HG03135 (cell line): Measurements from ENCODE around the gene HUNK.

Source experiments
- ATAC-seq: cut with Tn5 transposase; IDR thresholded peaks from one replicate; pipeline ENCODE4 v1.9.1; 2021; ENCODE audit warnings: mild to moderate bottlenecking, moderate library complexity; ENCODE audit not compliant: unreplicated experiment

The HUNK gene

DNA sequence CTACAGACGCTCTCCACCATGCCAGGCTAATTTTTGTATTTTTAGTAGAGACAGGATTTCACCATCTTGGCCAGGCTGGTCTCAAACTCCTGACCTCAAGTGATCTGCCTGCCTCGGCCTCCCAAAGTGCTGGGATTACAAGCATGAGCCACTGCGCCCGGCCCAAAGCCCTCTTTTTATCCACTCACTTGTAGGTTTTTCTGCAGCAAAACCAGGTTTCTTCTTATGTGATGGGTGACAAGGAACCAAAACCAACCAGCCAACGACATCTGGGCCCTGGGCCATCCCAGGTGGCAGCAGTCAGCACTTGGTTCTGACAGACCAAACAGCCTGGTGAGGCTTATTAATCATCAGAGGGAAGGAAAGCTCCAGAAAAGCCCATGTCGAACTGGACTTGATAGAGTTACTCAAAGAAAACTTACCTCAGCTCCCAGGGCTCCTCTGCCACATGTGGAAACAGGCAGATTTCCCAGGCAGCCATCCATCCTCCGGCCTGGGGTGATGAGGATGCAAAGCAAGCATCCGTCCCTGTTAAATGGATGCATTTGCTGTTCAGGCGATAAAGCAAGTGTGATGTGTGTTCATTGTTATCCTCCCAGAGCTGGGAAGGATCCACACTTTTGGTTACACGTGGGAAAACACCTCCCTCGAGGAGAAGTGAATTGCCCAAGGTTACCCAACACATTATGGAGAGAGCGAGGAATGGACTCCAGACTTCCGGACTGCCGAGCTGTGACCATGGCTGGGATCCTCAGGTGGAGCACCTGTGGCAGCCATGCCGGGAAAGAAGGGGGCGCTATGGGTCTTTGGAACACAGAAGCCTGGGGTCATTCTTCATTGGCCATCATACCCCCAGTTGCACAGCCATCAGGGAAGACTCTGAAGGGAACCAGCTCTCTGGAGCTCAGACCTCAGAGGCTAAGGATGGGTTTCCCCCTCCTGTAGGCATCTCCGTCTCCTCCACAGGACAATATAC lies 118.8 kb downstream of the HUNK start:
- no peak for ATAC-seq

- no peak for ATAC-seq
Measured at GRCh38 chr21:31992391-31992790, 119.6 kb downstream of the HUNK start.

DNA sequence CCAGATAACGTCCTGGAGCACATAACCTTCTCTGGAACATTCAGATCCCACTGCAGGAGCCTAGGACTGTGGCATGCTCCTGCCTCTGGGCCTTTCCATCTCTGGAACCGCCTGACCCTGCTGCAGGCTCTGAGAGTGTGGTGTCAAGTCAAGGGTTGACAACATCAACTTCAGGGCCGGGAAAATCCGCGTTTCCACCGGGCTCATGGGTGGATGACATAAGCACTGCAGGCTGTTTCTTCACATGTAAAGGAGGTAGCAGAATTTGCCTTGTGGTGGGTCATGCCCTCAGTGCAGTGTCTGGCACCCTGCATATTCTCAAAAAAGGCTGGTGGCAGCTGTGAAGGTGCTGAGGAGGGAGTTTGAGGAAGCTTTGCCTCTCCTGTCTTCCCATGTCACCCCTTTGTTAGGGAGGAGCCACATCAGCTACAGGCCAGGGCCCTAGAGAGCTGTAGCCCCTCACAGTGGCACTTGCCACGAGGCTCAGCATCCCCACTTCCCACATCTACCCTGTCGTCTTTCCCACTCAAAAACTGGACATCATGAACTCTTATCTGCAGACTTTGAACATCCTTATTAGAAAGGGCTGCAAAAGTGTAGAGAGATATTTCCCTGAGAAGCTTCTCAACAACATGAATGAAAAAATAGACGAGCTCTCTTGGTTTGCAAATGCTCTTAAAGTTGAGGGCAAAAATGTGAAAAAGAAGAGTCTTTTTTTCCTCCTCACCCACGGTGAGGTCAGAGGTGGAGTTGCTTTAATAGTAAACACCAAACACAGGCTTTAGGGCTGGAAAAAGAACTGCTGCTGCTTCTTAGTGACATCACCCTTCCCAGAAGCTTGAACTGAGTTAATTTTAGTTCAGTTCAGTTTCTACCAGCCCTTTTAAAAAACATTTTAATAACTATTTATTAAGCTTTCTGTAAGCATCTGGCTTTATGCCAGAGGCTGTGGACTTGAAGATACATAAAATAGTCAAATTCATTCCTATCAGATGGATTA lies 121.3 kb downstream of the HUNK start:
- ATAC-seq = no peak

DNA sequence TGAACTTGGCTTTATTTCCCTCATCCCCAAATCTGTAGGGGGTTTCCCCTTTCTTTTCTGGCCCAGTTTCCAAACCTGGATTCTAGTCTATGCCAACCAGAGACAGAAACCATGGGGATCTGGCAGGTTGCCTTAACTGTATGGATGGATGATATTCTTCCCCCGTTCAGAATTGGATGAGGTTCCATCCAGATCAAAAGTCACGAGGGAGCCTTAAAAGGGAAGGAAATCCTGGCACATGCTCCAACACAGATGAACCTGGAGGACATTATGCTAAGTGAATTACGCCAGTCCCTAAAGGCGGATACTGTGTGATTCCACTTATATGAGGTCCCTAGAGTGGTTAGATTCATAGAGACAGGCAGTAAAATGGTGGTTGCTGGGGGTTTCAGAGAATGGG lies 124.4 kb downstream of the HUNK start:
- ATAC-seq = no peak

DNA sequence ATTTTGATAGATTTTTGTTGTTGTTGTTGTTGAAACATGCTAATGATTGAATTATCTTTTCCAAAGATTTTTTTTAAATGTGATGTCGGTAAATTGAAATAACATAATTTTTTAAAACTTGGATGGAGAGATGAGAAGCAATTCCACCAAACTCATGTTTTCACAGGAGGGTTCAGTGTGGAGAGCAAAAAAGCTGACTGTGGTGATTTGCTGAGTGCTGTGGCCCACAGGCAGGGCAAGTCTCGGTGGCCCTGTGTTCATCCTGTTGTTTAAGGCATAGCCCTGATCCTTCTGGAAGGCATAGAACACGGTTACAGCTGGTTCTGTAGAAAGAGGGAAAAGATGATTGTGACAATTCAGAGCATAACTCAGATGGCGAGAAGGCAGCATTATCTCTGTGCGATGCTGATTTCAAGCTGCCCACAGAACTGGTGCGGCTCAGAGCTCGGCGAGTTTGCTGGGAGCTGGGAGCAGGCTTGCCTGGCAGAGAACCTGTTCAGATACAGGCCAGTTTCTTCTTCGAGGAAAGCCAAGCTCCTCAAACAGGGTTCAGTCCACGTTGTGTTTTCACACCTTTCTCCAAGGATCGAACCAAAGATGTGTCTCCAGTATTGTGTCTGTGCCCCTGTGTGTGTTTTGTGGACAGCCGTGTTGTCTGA lies 127.1 kb downstream of the HUNK start:
- no peak for ATAC-seq

DNA sequence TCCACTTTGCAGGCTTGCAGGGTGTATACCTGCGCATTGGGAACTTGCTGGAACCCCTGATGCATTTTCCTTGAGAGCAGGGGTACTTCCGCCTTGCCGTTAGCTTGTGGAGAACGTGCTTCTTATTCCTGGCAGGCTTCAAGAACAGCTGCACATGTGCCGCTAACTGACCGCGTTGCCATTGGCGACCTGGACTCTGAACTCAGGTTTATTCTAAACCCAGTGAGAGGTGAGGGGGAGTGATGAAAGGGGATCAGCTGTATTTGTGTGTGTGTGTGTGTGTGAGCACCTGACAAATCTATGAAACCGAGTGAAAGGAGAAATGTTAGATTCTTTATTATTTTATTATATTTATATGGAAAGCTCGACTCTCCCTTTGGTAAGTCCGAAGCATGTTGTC lies 128.6 kb downstream of the HUNK start:
- no peak for ATAC-seq

DNA sequence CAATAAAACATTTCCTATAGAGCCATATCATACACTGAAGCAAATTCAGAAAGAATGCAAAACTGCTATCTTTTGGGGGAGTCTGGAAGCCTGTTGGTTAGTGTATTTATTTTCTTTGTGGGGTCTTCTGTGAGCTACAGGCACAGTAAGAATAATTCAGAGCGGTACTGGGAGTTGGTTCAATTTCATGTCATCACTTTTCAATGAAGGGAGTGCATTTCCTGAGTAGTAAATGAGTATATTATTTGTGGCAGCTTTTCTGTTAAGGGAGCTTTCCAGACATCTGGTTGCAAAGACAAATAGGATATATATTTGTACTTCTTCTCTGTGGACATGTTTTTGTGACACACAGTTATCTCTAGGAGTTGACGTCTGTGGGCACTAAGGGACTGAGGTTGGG lies 130.6 kb downstream of the HUNK start:
- no peak for ATAC-seq

- ATAC-seq = no peak
Measured at GRCh38 chr21:32004291-32004690, 131.5 kb downstream of the HUNK start.

- ATAC-seq = no peak
Measured at GRCh38 chr21:32007456-32007855, 134.6 kb downstream of the HUNK start.

DNA sequence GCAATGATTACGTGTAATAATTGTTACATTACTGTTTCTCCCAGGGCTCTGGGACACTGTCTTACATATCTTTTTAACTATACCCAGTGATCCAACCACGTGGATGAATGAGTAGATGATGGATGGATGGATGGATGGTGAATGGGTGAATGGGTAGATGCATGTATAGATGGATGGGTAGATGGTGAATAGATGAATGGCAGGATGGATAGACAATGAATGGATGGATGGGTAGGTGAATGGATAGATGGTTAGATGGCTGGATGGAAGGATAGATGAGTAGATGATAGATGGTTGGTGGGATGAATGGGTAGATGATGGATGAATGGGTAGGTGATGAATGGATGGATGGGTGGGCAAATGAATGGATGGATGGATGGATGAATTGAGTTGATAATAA lies 135.9 kb downstream of the HUNK start:
- ATAC-seq = no peak

DNA sequence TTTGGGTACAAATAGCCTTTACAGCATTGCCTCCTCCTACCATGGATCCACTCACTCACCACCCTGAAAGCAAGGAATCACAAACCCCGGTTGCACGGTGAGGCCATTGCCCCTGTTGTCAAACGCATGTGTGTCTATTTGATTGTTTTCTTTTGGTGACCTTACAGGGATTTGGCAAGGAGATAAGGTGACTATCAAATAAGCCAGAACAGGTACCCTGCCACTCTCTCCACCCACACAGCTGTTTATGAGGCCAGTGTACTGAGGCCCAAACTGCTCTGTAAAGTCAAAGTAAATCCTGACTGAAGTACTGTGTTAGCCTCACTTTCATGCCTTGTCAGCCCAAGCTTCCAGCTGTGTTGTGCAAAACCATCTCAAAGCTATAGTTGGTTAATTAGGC lies 136.4 kb downstream of the HUNK start:
- no peak for ATAC-seq

DNA sequence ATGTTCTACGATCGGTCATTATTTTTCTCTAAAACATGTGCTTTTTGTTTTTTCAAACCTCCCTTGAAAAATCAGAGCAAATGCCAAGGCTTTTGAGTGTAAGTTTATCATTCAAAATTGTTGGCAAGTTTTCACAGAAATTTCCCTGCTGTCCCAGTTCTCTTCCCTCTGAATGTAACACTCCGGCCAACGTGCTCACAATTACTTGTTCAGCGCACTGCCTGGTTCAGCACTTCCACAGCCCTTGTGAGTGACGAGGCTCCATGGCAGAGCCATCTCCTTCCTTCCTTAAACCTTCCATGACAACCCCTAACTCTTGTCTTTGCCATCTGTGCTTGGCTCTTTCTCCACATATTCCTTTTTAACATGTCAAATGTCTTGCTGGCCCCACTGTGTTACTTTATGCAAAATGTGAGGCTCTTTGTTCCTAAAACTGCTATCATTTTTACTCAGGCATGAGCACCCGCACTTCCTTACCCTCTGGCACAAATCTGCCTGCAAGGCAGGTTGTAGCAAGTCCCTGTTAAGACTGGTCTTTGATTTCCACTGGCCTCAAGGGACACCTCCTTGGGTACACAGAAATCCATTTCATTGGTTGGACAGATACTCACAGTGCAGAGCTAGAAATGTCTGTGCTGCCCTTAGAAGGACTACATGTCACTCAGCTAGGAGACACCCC lies 142.8 kb downstream of the HUNK start:
- ATAC-seq = no peak

GRCh38 chr21:32018381-32018780 lies 145.6 kb downstream of the HUNK start:
- no peak for ATAC-seq

- ATAC-seq = no peak
Measured at GRCh38 chr21:32020564-32020963, 147.7 kb downstream of the HUNK start.

GRCh38 chr21:32021319-32021994 lies 148.6 kb downstream of the HUNK start:
- ATAC-seq = no peak

- no peak for ATAC-seq
Measured at GRCh38 chr21:32022146-32022545, 149.3 kb downstream of the HUNK start.

GRCh38 chr21:32030146-32030652 lies 157.4 kb downstream of the HUNK start:
- ATAC-seq = no peak

DNA sequence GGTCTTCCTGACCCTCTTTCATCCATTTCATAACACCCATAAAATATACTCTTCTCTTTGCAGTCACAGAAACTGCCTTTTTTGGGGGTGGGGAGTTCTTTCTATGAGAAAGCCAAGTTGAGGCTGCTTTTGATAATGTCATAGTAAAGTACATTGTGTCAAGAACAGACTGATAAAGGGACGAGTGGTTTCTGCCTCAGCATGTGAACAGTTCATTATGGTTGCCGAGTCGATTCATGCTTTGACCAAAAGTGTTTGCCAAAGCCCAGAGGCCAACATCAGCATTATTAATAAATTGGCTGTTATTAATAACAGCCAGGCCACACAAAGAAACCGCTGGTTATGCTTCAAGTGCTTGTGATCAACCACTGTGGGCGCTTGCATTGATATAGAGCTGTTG lies 162.0 kb downstream of the HUNK start:
- ATAC-seq = no peak

DNA sequence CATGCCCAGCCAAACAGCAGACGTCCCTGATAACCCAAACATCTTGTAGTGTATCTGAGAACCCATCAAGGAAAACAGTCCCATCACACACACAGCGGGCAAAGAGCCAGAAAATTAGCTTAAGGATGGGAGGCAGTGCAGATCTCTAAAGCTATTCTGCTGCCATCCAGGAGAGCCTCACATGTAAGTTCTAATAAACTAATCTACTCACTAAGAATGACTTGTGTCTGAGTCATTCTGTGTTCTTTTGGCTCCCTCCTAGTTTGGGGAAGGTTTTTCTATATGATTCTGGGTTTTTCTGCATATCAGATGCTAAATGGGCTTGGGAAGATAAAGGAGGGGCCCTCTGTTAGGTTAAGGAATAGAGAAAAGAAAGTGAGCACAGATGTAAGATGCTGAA lies 162.8 kb downstream of the HUNK start:
- no peak for ATAC-seq

DNA sequence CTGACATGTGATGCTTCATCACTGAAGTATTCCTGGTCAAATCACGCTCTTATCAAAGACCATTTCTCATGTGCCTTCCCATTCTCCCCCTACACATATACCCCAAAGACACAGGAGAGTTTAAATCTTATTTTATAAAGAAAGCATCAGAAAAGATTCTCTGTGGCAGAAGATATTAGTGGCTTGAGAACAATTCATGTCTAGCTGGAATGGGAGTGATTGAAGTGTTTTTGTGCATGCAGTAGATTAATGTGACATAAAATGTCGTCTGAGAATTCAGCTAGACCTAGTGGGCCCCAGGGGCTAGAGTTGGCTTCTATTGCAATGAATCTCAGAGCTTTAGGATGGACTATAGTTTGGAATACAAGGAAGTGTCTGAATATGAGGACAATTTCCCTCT lies 163.9 kb downstream of the HUNK start:
- ATAC-seq = no peak
